HL-60 (cell line): ENCODE data around the gene DNAAF1.
A peak's percentile ranks its signal among the peaks of the same experiment; 100 is the strongest.
"Not testable (repeated sequence)": the region's sequence is repeated elsewhere in the genome, so short reads cannot be mapped to it uniquely, and the experiment has no call there.

Experiments
- DNase-seq, 2 experiments: peaks; one replicate each; pipeline ENCODE4 v3.0.0-alpha.2; 2010 to 2020; ENCODE audit warnings: low read depth in 1 of 2, low spot score in 1 of 2
- H3K27ac ChIP-seq: fragments of 250-450 bp; sonication (Bioruptor Pico); replicated peaks from 2 replicates; pipeline ENCODE4 v1.5.1; 2020; ENCODE audit warnings: mild to moderate bottlenecking, moderate library complexity
- H3K27me3 ChIP-seq: fragments of 250-450 bp; sonication (Bioruptor Pico); 2 replicates; pipeline ENCODE4 v1.5.1; 2021; ENCODE audit warnings: mild to moderate bottlenecking, moderate library complexity; ENCODE audit not compliant: insufficient read depth, poor library complexity, severe bottlenecking
- H3K4me3 ChIP-seq: replicated peaks from 2 replicates; pipeline ENCODE4 v1.5.1; 2011; ENCODE audit warnings: mild to moderate bottlenecking, control low read depth, low read length; ENCODE audit not compliant: insufficient read depth
- CTCF ChIP-seq: IDR thresholded peaks from one replicate; pipeline ENCODE4 v1.5.1; 2011; ENCODE audit warnings: low read length, control low read depth, inconsistent platforms; ENCODE audit not compliant: insufficient read depth
- GABPA ChIP-seq: IDR thresholded peaks from 2 replicates; pipeline ENCODE4 v1.6.1; 2012; ENCODE audit warnings: low read depth
- POLR2AphosphoS5 ChIP-seq: IDR thresholded peaks from 2 replicates; pipeline ENCODE4 v1.6.1; 2012; ENCODE audit warnings: low read depth
- REST ChIP-seq: IDR thresholded peaks from 2 replicates; pipeline ENCODE4 v1.6.1; 2012; ENCODE audit warnings: low read depth; ENCODE audit not compliant: insufficient replicate concordance
- SPI1 ChIP-seq: IDR thresholded peaks from 2 replicates; pipeline ENCODE4 v1.6.1; 2012; ENCODE audit warnings: low read depth, mild to moderate bottlenecking, borderline replicate concordance

The DNAAF1 gene

GRCh38 chr16:84116720-84117493 lies 28.2 kb upstream of the DNAAF1 start, which contains the start of gene MBTPS1:
Gene MBTPS1 (minus strand): TSS chr16:84116942. CDS start chr16:84101783, 15,159 bp downstream.
- peak; percentile 96 to 98 for DNase-seq
- Histone ChIP-seq H3K4me3 (peak within 1 kb of the TSS; percentile 70), H3K27ac (peak within 1 kb of the TSS; percentile 95), H3K27me3 (no peaks in the 10 kb centered on the region)
- TF ChIP-seq GABPA (no peak), REST (no peak), SPI1 (no peak), POLR2AphosphoS5 (peak; percentile 82), CTCF (no peak)

GRCh38 chr16:84117494-84117843 lies 27.6 kb upstream of the DNAAF1 start:
- Histone ChIP-seq H3K27me3 (no peaks in the 10 kb centered on the region), H3K27ac (peak overlapping the region; percentile 95), H3K4me3 (peak overlapping the region; percentile 70)
- DNase-seq, result peak in 1 of 2 experiments; percentile 28
- TF ChIP-seq POLR2AphosphoS5 (no peak), REST (no peak), SPI1 (no peak), GABPA (no peak), CTCF (no peak)

- not testable (repeated sequence) for H3K27me3 ChIP-seq, H3K4me3 ChIP-seq, DNase-seq, H3K27ac ChIP-seq
These were observed 26.8 kb upstream of the DNAAF1 start for GRCh38 chr16:84118315-84118714.

GRCh38 chr16:84119368-84119767 lies 25.7 kb upstream of the DNAAF1 start:
- DNase-seq, result no peak
- Histone ChIP-seq H3K27me3 (no peaks in the 10 kb centered on the region), H3K4me3 (no peak overlapping the region), H3K27ac (no peak overlapping the region)
- TF ChIP-seq POLR2AphosphoS5, result no peak; the same call in 1 of the 2 replicates
- TF ChIP-seq SPI1, result no peak
- no peak for TF ChIP-seq CTCF
- no peak for TF ChIP-seq GABPA
- no peak for TF ChIP-seq REST
